B cell (primary cell): ENCODE data around the gene RFT1. TPM values are rescaled to one million over a fixed set of nuclear protein-coding genes. Genes with fewer than 3 reads are reported as not detected.

ENCODE experiments used
- ATAC-seq: fragments of 200-7000 bp; cut with Tn5 transposase; one replicate; pipeline ENCODE4 v1.10.0; 2021; ENCODE audit warnings: low read depth, mild to moderate bottlenecking, moderate number of reproducible peaks, moderate library complexity
- CTCF ChIA-PET: fragments of 350-600 bp; sonication (Branson Sonifier 250); formaldehyde crosslinking; loops from one replicate; lab custom pipeline; 2021; ENCODE audit warnings: antibody characterized with exemption, inconsistent platforms; lab: Charles Lee
- POLR2A ChIA-PET: fragments of 350-600 bp; sonication (Branson Sonifier 250); formaldehyde crosslinking; loops from one replicate; lab custom pipeline; 2021; ENCODE audit warnings: antibody characterized with exemption; lab: Charles Lee
- DNase-seq: peaks from one replicate; pipeline ENCODE4 v3.0.0; 2013
- H2AFZ ChIP-seq: 2 replicates; pipeline ENCODE4 v1.6.1; 2012; ENCODE audit warnings: mild to moderate bottlenecking, low read depth, low read length; ENCODE audit not compliant: insufficient read depth, poor library complexity, severe bottlenecking
- H3K27ac ChIP-seq, 2 donors: 1 replicate in 1 of 2; 2 replicates in 1 of 2; pipeline ENCODE4 v1.5.1; 2012 to 2013; ENCODE audit warnings: low read length in 2 of 2, mild to moderate bottlenecking in 2 of 2, moderate library complexity in 1 of 2
- H3K27me3 ChIP-seq, 4 experiments: fragments of 200-600 bp in 1 of 4; sonication (generic) in 1 of 4; replicated peaks in 1 of 4; 1 replicate in 2 of 4; 2 replicates in 2 of 4; pipeline versions ENCODE4 v1.6.1 to v1.7.0; 2013 to 2016; ENCODE audit warnings: low read length in 3 of 4, mild to moderate bottlenecking in 2 of 4, mixed read lengths in 1 of 4, moderate library complexity in 1 of 4; ENCODE audit not compliant: insufficient read depth in 4 of 4, control insufficient read depth in 3 of 4; ENCODE audit errors: control extremely low read depth in 1 of 4
- H3K36me3 ChIP-seq, 2 experiments: replicated peaks in 1 of 2; 1 replicate in 1 of 2; 2 replicates in 1 of 2; pipeline versions ENCODE4 v1.6.1 to v1.7.1; 2013; ENCODE audit warnings: low read length in 1 of 2; ENCODE audit not compliant: insufficient read depth in 2 of 2, control insufficient read depth in 1 of 2; ENCODE audit errors: control extremely low read depth in 1 of 2, extremely low read depth in 1 of 2
- H3K4me1 ChIP-seq, 2 donors: fragments of 200-600 bp in 1 of 2; sonication (generic) in 1 of 2; 1 replicate in 1 of 2; 2 replicates in 1 of 2; pipeline versions ENCODE4 v1.5.1 to v1.6.1; 2013 to 2017; ENCODE audit warnings: low read length in 2 of 2; ENCODE audit not compliant: control insufficient read depth in 2 of 2, insufficient read depth in 2 of 2
- H3K4me2 ChIP-seq: replicated peaks from 2 replicates; pipeline ENCODE3; 2012; ENCODE audit warnings: mild to moderate bottlenecking, low read depth, low read length; ENCODE audit not compliant: poor library complexity, severe bottlenecking
- H3K4me3 ChIP-seq, 5 experiments: fragments of 200-600 bp in 1 of 5; sonication (generic) in 1 of 5; 1 replicate in 3 of 5; 2 replicates in 2 of 5; pipeline versions ENCODE4 v1.5.1 to v1.7.0; 2011 to 2016; ENCODE audit warnings: low read length in 4 of 5, mild to moderate bottlenecking in 4 of 5, low read depth in 2 of 5, control low read depth in 1 of 5, moderate library complexity in 1 of 5; ENCODE audit not compliant: insufficient read depth in 1 of 5; ENCODE audit errors: control extremely low read depth in 1 of 5, extremely low read depth in 1 of 5
- H3K79me2 ChIP-seq: fragments of 200-600 bp; sonication (generic); one replicate; pipeline ENCODE4 v1.6.0; 2016; ENCODE audit warnings: low read length; ENCODE audit not compliant: control insufficient read depth, insufficient read depth
- H3K9ac ChIP-seq: fragments of 200-600 bp; sonication (generic); 2 replicates; pipeline ENCODE4 v1.6.1; 2017; ENCODE audit warnings: mild to moderate bottlenecking, low read length, moderate library complexity
- H3K9me3 ChIP-seq, 3 donors: one replicate each; pipeline versions ENCODE4 v1.6.1 to v1.7.1; 2013; ENCODE audit warnings: low read length in 2 of 3; ENCODE audit not compliant: control insufficient read depth in 2 of 3, insufficient read depth in 1 of 3; ENCODE audit errors: control extremely low read depth in 1 of 3
- H4K20me1 ChIP-seq: 2 replicates; pipeline ENCODE4 v1.6.0; 2012; ENCODE audit warnings: mild to moderate bottlenecking, low read length; ENCODE audit not compliant: insufficient read depth, control insufficient read depth, poor library complexity, severe bottlenecking
- H3K27ac Mint-ChIP-seq: one replicate; pipeline ENCODE4 v1.8.0; 2021; ENCODE audit warnings: mixed read lengths
- H3K27me3 Mint-ChIP-seq: one replicate; pipeline ENCODE4 v1.8.0; 2021; ENCODE audit warnings: mixed read lengths
- H3K4me1 Mint-ChIP-seq: one replicate; pipeline ENCODE4 v1.8.0; 2021; ENCODE audit warnings: mixed read lengths
- H3K4me3 Mint-ChIP-seq: one replicate; pipeline ENCODE4 v1.8.0; 2021; ENCODE audit warnings: mixed read lengths
- H3K9me3 Mint-ChIP-seq: one replicate; pipeline ENCODE4 v1.8.0; 2022; ENCODE audit warnings: mixed read lengths; ENCODE audit not compliant: insufficient read depth
- EZH2 ChIP-seq: IDR thresholded peaks from 2 replicates; pipeline ENCODE4 v1.6.1; 2012; ENCODE audit warnings: borderline replicate concordance, low read depth, mild to moderate bottlenecking, moderate library complexity, low read length; ENCODE audit not compliant: insufficient read depth, poor library complexity, severe bottlenecking
- WGBS: methylation state at CpG from one replicate; pipeline ENCODE4 v1.1.5; 2013; ENCODE audit warnings: missing lambda C conversion rate; ENCODE audit not compliant: insufficient coverage; 5-methylcytosine and 5-hydroxymethylcytosine counted together
- intact Hi-C: fragments of 100-400 bp; cut with micrococcal nuclease; formaldehyde crosslinking; loops from one replicate; pipeline ENCODE4 v1.10.0; 2022
- polyA plus RNA-seq: library from polyadenylated mRNA; depleted of rRNA; stranded (reverse); fragments of >200 nt; gene quantifications from 2 replicates; pipeline ENCODE4 v1.2.3, GENCODE V29; 2012
- total RNA-seq, 2 donors: library from RNA; stranded (reverse); fragments of 120-200 nt in 1 of 2; gene quantifications; 1 replicate in 1 of 2; 2 replicates in 1 of 2; pipeline versions ENCODE4 v1.2.3 to v1.2.4, GENCODE V29; 2013 to 2022
- TF ChIP-seq, protein P1 (sequence below): fragments of 200-600 bp; IDR thresholded peaks from one replicate; pipeline ENCODE4 v1.8.0; 2022; ENCODE audit warnings: antibody characterized with exemption, mild to moderate bottlenecking

RFT1 gene
- total and polyA plus RNA-seq, 2 donors (not counting 1 experiment from before 2014, with no cell fraction given): 12.1 to 28.9 TPM

DNA sequence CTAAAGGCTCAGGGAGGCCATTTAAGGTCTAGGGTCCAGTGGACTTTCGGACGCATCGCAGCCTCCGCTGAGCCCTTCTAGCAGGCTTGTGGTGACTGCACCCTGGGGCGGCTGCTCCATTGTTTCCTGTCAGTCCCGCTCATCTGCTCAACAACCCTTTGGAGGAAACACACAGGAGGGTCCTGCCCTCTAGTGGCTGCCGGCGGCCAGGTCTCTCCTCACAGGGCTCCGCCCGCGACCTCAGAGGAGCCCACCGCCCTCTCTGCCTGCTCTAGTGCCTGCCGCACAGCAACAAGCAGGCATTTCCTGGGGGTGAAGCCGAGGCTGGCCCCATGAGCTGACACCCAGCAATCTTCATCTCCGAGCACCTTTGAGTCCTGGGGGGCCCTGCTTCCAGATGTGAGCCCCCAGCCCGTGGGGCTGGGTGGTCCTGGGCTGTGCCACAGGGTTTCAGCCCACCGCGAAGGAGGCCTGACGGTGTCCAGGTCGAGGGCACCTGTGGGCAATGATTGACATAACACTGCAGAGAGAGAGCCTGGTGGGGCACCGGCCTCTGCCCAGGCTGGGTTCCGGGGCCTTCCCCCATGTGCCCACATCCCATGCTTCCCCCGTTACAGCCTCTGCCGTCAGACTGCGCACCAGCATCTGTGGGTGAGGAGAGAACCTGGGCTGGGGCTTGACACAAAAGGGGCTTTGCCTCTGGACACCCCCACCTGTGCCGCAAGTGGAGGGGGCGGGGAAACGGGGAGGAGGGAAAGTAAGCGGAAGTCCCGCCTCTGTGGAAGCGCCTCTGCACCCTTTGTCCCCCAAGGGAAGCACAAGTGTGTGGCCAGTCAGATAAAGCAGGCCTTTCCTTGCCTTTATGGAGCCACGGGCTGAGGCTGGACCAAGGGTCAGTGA lies 57.3 kb downstream of the RFT1 start:
- Histone ChIP-seq H3K36me3 (no peaks in the 10 kb centered on the region), H3K9me3 (no peaks in the 10 kb centered on the region), H3K27ac (peak overlapping the region; percentile 34 to 76), H3K9ac (peak overlapping the region; percentile 83), H3K27me3 (no peaks in the 10 kb centered on the region), H3K4me2 (peak overlapping the region; percentile 97), H3K4me1 (peaks cover 12 to 21% of the 10 kb centered on the region in 2 donors), H2AFZ (peak overlapping the region; percentile 93), H3K4me3 (peak overlapping the region; percentile 50 to 91 (median 80)), H4K20me1 (no peaks in the 10 kb centered on the region), H3K79me2 (no peaks in the 10 kb centered on the region)
- WGBS: under 1% methylated on average over 30 of the region's 32 CpGs
- Mint-ChIP-seq H3K4me1 (peaks cover 17% of the 10 kb centered on the region), H3K27ac (peak overlapping the region; percentile 90), H3K27me3 (no peaks in the 10 kb centered on the region), H3K4me3 (peak overlapping the region; percentile 95), H3K9me3 (no peaks in the 10 kb centered on the region)
- TF ChIP-seq, protein P1, sequence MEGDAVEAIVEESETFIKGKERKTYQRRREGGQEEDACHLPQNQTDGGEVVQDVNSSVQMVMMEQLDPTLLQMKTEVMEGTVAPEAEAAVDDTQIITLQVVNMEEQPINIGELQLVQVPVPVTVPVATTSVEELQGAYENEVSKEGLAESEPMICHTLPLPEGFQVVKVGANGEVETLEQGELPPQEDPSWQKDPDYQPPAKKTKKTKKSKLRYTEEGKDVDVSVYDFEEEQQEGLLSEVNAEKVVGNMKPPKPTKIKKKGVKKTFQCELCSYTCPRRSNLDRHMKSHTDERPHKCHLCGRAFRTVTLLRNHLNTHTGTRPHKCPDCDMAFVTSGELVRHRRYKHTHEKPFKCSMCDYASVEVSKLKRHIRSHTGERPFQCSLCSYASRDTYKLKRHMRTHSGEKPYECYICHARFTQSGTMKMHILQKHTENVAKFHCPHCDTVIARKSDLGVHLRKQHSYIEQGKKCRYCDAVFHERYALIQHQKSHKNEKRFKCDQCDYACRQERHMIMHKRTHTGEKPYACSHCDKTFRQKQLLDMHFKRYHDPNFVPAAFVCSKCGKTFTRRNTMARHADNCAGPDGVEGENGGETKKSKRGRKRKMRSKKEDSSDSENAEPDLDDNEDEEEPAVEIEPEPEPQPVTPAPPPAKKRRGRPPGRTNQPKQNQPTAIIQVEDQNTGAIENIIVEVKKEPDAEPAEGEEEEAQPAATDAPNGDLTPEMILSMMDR: peak; percentile 96
- no peak for TF ChIP-seq EZH2
- ChIA-PET CTCF (interaction anchor here (0.7 to 3.9 kb wide), 13 partner anchors 15 to 333 kb away, joined by 3 to 18 read pairs (median 5); partner anchors contain the start of gene SFMBT1), POLR2A (interaction anchor here (1.2 kb wide), 1 partner anchor 227 kb away, joined by 4 read pairs; no protein-coding TSS in a partner anchor)
- peak; percentile 91 for ATAC-seq
- intact Hi-C loops: loop anchor here (1.0 to 2.0 kb wide), 10 partner anchors 27 to 367 kb away; partner anchors contain the start of genes NEK4, SFMBT1, SPCS1 and STIMATE
- DNase-seq: peak; percentile 86
